ENCODE measurements around the gene NHSL2. TPM values are rescaled to one million over a fixed set of nuclear protein-coding genes. Genes with fewer than 3 reads are reported as not detected.
"Not testable (repeated sequence)": the region's sequence is repeated elsewhere in the genome, so short reads cannot be mapped to it uniquely, and the experiment has no call there.

Gene NHSL2
- polyA plus RNA-seq, 3 donors: 16.6 to 39.8 (median 22.8) TPM

DNA sequence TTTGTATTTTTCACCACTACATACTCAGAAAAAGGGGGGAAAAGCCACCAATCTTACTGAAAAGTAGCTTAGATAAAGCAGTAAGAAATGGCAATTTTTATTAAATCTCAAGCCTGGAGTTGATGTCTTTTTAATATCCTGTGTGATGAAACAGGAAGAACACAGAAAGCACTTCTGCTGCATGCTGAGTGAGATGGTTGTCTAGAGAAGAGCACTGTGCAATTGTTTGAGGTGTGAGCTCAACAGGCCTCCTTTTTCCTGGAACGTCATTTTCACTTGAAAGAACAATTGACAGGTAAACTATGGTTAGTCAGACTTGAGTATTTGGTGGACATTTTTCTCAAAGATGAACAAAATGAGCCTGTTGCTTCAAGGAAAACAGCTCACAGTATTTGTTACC, 147.2 kb downstream of the NHSL2 start:
- peaks cover 0 to 7% of the 10 kb centered on the region in 2 donors for H3K27me3 ChIP-seq (ENCODE audit: control insufficient read depth in 2 of 2, insufficient read depth in 2 of 2, low read length in 2 of 2)
- H3K79me2 ChIP-seq (ENCODE audit: insufficient read depth, low read length): no peaks in the 10 kb centered on the region
- H3K36me3 Mint-ChIP-seq: no peaks in the 10 kb centered on the region
- peaks cover 53 to 57% of the 10 kb centered on the region in 2 donors for H3K4me1 ChIP-seq (ENCODE audit: control insufficient read depth in 1 of 2, insufficient read depth in 2 of 2, low read length in 2 of 2)
- no peaks in the 10 kb centered on the region for H3K9me3 ChIP-seq (replicated peaks in 1 of 2; ENCODE audit: control insufficient read depth in 1 of 2, insufficient read depth in 1 of 2, low read length in 2 of 2)
- peak overlapping the region in 1 of 3 experiments; percentile 5 for H3K4me3 ChIP-seq (replicated peaks in 1 of 3; ENCODE audit: low read depth in 2 of 3, low read length in 3 of 3)
- peaks cover 0 to 17% (median 0%) of the 10 kb centered on the region in 3 donors for H3K27me3 Mint-ChIP-seq (ENCODE audit: low read depth in 3 of 3)
- DNase-seq: peak in 2 of 3 donors; percentile 28 to 53
- TF ChIP-seq, protein P1, sequence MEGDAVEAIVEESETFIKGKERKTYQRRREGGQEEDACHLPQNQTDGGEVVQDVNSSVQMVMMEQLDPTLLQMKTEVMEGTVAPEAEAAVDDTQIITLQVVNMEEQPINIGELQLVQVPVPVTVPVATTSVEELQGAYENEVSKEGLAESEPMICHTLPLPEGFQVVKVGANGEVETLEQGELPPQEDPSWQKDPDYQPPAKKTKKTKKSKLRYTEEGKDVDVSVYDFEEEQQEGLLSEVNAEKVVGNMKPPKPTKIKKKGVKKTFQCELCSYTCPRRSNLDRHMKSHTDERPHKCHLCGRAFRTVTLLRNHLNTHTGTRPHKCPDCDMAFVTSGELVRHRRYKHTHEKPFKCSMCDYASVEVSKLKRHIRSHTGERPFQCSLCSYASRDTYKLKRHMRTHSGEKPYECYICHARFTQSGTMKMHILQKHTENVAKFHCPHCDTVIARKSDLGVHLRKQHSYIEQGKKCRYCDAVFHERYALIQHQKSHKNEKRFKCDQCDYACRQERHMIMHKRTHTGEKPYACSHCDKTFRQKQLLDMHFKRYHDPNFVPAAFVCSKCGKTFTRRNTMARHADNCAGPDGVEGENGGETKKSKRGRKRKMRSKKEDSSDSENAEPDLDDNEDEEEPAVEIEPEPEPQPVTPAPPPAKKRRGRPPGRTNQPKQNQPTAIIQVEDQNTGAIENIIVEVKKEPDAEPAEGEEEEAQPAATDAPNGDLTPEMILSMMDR (IDR thresholded peaks at IDR 0.05): no peak
- H4K20me1 ChIP-seq (ENCODE audit: insufficient read depth, low read length): no peaks in the 10 kb centered on the region
- H3K4me3 Mint-ChIP-seq: no peak overlapping the region
- H3K9ac ChIP-seq (ENCODE audit: insufficient read depth, low read length, poor library complexity, severe bottlenecking): no peak overlapping the region
- peaks cover 55% of the 10 kb centered on the region for H3K4me1 Mint-ChIP-seq
- intact Hi-C loops (cut with micrococcal nuclease): loop anchor here in 1 of 2 donors (10.0 kb wide), 1 partner anchor 67 kb away; no protein-coding TSS in a partner anchor
- H2AFZ ChIP-seq (ENCODE audit: insufficient read depth, low read depth, low read length, poor library complexity, severe bottlenecking): no peak overlapping the region
- H3K9me3 Mint-ChIP-seq: no peaks in the 10 kb centered on the region
- peak overlapping the region; percentile 32 to 56 for H3K27ac ChIP-seq (ENCODE audit: low read depth in 1 of 2, low read length in 2 of 2)
- WGBS (ENCODE audit: insufficient coverage): no CpG with 5 or more reads among the region's 1 CpG
- H3K36me3 ChIP-seq (replicated peaks in 1 of 2; ENCODE audit: control insufficient read depth in 1 of 2, insufficient read depth in 2 of 2, low read length in 2 of 2): no peaks in the 10 kb centered on the region
- H3K27ac Mint-ChIP-seq: peak overlapping the region; percentile 55 to 88 (median 81)
- peak overlapping the region; percentile 21 for H3K4me2 ChIP-seq (replicated peaks; ENCODE audit: extremely low read depth, low read length, poor library complexity, severe bottlenecking)

GRCh38 chrX:72058346-72058745, 147.7 kb downstream of the NHSL2 start:
- H2AFZ ChIP-seq (ENCODE audit: insufficient read depth, low read depth, low read length, poor library complexity, severe bottlenecking); H3K9ac ChIP-seq (ENCODE audit: insufficient read depth, low read length, poor library complexity, severe bottlenecking); H3K9me3 ChIP-seq (replicated peaks in 1 of 2; ENCODE audit: control insufficient read depth in 1 of 2, insufficient read depth in 1 of 2, low read length in 2 of 2); H3K9me3 Mint-ChIP-seq; H4K20me1 ChIP-seq (ENCODE audit: insufficient read depth, low read length); H3K36me3 Mint-ChIP-seq; H3K79me2 ChIP-seq (ENCODE audit: insufficient read depth, low read length); DNase-seq; H3K4me3 Mint-ChIP-seq; H3K27me3 ChIP-seq (ENCODE audit: control insufficient read depth in 2 of 2, insufficient read depth in 2 of 2, low read length in 2 of 2); H3K36me3 ChIP-seq (replicated peaks in 1 of 2; ENCODE audit: control insufficient read depth in 1 of 2, insufficient read depth in 2 of 2, low read length in 2 of 2): not testable (repeated sequence)
- peak overlapping the region in 1 of 3 experiments; percentile 5 for H3K4me3 ChIP-seq (replicated peaks in 1 of 3; ENCODE audit: low read depth in 2 of 3, low read length in 3 of 3)
- H3K4me1 ChIP-seq (ENCODE audit: control insufficient read depth in 1 of 2, insufficient read depth in 2 of 2, low read length in 2 of 2): peaks cover 50 to 55% of the 10 kb centered on the region in 2 donors
- Mint-ChIP-seq H3K27ac (peak overlapping the region; percentile 32 to 79 (median 64)), H3K27me3 (ENCODE audit: low read depth in 3 of 3) (peaks cover 0 to 17% (median 0%) of the 10 kb centered on the region in 3 donors), H3K4me1 (peaks cover 54% of the 10 kb centered on the region)
- intact Hi-C loops (cut with micrococcal nuclease): loop anchor here in 1 of 2 donors (10.0 kb wide), 1 partner anchor 66 kb away; no protein-coding TSS in a partner anchor
- WGBS (ENCODE audit: insufficient coverage): no CpG with 5 or more reads among the region's 15 CpGs
- peak overlapping the region; percentile 21 for H3K4me2 ChIP-seq (replicated peaks; ENCODE audit: extremely low read depth, low read length, poor library complexity, severe bottlenecking)
- H3K27ac ChIP-seq (ENCODE audit: low read depth in 1 of 2, low read length in 2 of 2): peak overlapping the region; percentile 32 to 56
